Uterus (tissue), 4 donors: ENCODE data around the gene MAP2K4. TPM values are rescaled to one million over a fixed set of nuclear protein-coding genes. Genes with fewer than 3 reads are reported as not detected.

Experiments
- DNase-seq, 2 donors: peaks; one replicate each; pipeline ENCODE4 v3.0.0-alpha.2; 2019 to 2020
- H3K27ac ChIP-seq, 2 donors: fragments of 200-600 bp; sonication (generic); 1 replicate in 1 of 2; 2 replicates in 1 of 2; pipeline ENCODE4 v1.5.1; 2016 to 2018
- H3K27me3 ChIP-seq, 2 donors: fragments of 200-600 bp; sonication (generic); one replicate each; pipeline ENCODE4 v1.5.1; 2018 to 2019; ENCODE audit warnings: control low read depth in 1 of 2
- H3K36me3 ChIP-seq, 2 donors: fragments of 200-600 bp; sonication (generic); one replicate each; pipeline ENCODE4 v1.5.1; 2019; ENCODE audit warnings: control low read depth in 1 of 2
- H3K4me1 ChIP-seq, 2 donors: fragments of 200-600 bp; sonication (generic); one replicate each; pipeline ENCODE4 v1.5.1; 2018 to 2019; ENCODE audit warnings: control low read depth in 1 of 2
- H3K4me3 ChIP-seq, 2 donors: fragments of 200-600 bp; sonication (generic); 1 replicate in 1 of 2; 2 replicates in 1 of 2; pipeline ENCODE4 v1.5.1; 2018 to 2019; ENCODE audit warnings: mild to moderate bottlenecking in 1 of 2
- H3K9me3 ChIP-seq, 2 donors: fragments of 200-600 bp; sonication (generic); one replicate each; pipeline ENCODE4 v1.5.1; 2019; ENCODE audit warnings: control low read depth in 1 of 2
- POLR2A ChIP-seq, 2 donors: fragments of 450-650 bp; IDR thresholded peaks; one replicate each; pipeline ENCODE4 v1.6.1; 2016; ENCODE audit warnings: antibody characterized with exemption in 2 of 2, mild to moderate bottlenecking in 1 of 2, moderate library complexity in 1 of 2
- intact Hi-C: fragments of 100-400 bp; cut with DNase I; formaldehyde crosslinking; loops from one replicate; pipeline ENCODE4 v1.15.1; 2023; ENCODE audit warnings: low total_unique reads
- total RNA-seq, 4 donors: library from RNA; depleted of rRNA in 3 of 4; stranded (reverse); fragments of >200 nt in 3 of 4; gene quantifications; one replicate each; pipeline versions ENCODE4 v1.1.0 to v1.2.4, GENCODE V29; 2014 to 2023
- TF ChIP-seq, protein P1 (sequence below), 4 experiments: fragments of 200-600 bp in 2 of 4; fragments of 450-650 bp in 2 of 4; sonication (generic) in 2 of 4; IDR thresholded peaks; one replicate each; pipeline ENCODE4 v1.5.1; 2016 to 2019; ENCODE audit warnings: antibody characterized with exemption in 4 of 4, mild to moderate bottlenecking in 2 of 4, moderate library complexity in 1 of 4
- donor health status: DM: yes; HTN: yes; CAD: no.

The MAP2K4 gene
- total RNA-seq, 4 donors from 2014 or later, result 19.4 to 83.9 (median 65.5) TPM

DNA sequence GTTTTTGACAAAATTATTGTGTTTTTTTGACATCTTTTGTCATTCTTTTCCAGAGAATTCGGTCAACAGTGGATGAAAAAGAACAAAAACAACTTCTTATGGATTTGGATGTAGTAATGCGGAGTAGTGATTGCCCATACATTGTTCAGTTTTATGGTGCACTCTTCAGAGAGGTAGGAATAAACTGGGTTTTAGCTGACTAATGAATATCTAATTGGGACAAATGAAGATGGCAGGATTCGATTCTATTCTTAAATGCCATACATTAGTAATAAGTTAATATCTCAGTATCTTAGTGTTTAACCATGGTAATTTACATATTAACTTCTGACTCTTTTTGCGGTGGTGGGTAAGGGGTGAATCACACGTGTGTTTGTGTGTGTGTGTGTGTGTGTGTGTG, 74.8 kb downstream of the MAP2K4 start:
- no peak overlapping the region for H3K27ac ChIP-seq
- no peaks in the 10 kb centered on the region for H3K4me1 ChIP-seq
- H3K36me3 ChIP-seq, result no peaks in the 10 kb centered on the region
- no peaks in the 10 kb centered on the region for H3K9me3 ChIP-seq
- H3K4me3 ChIP-seq, result no peak overlapping the region
- TF ChIP-seq, protein P1, sequence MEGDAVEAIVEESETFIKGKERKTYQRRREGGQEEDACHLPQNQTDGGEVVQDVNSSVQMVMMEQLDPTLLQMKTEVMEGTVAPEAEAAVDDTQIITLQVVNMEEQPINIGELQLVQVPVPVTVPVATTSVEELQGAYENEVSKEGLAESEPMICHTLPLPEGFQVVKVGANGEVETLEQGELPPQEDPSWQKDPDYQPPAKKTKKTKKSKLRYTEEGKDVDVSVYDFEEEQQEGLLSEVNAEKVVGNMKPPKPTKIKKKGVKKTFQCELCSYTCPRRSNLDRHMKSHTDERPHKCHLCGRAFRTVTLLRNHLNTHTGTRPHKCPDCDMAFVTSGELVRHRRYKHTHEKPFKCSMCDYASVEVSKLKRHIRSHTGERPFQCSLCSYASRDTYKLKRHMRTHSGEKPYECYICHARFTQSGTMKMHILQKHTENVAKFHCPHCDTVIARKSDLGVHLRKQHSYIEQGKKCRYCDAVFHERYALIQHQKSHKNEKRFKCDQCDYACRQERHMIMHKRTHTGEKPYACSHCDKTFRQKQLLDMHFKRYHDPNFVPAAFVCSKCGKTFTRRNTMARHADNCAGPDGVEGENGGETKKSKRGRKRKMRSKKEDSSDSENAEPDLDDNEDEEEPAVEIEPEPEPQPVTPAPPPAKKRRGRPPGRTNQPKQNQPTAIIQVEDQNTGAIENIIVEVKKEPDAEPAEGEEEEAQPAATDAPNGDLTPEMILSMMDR (IDR thresholded peaks at IDR 0.05), result no peak
- TF ChIP-seq POLR2A (IDR thresholded peaks at IDR 0.05), result no peak
- intact Hi-C loops, result no loop called here
- H3K27me3 ChIP-seq, result no peaks in the 10 kb centered on the region
- no peak for DNase-seq

DNA sequence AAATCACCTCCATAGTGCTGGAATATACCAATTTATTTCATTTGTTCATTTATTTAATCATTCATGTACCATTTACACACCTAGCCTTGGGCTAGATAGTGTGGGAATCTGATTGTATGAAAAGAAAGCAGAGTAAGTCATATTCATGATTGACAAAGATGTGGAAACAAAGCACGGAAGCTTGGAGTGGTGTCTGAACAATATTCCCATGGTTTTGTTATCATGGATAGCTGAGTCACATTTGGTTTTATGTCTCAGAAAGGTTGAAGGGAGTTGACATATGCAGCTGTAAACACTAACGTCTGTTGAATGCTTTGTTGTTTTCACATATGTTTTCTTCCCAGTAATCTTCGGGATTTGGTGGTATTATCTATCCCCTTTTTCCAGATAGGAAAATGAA, 76.6 kb downstream of the MAP2K4 start:
- Histone ChIP-seq H3K36me3 (no peaks in the 10 kb centered on the region), H3K4me3 (no peak overlapping the region)
- intact Hi-C loops, result no loop called here

DNA sequence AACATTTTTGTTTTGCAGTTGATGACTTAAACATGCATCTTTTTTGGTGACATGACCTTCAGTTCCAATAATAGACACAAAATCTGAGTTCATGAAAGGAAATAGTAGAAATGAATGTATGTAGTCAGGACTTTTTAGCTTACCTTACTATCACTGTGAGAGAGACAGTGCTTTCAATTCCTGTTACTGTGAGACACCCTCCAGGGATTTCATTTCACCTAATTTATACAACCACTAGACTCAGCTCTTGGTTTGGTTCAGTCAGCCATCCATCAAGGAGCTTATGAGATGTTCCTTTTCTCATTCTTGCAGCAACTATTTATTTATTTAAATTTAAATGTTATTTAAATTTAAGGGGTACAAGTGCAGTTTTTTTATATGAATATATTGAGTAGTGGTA, 77.9 kb downstream of the MAP2K4 start:
- H3K4me1 ChIP-seq, result no peaks in the 10 kb centered on the region
- intact Hi-C loops, result no loop called here
- H3K4me3 ChIP-seq, result no peak overlapping the region
- no peaks in the 10 kb centered on the region for H3K27me3 ChIP-seq
- no peak for TF ChIP-seq POLR2A (IDR thresholded peaks at IDR 0.05)
- TF ChIP-seq, protein P1 (IDR thresholded peaks at IDR 0.05), result no peak
- H3K9me3 ChIP-seq, result no peaks in the 10 kb centered on the region
- no peaks in the 10 kb centered on the region for H3K36me3 ChIP-seq
- no peak overlapping the region for H3K27ac ChIP-seq
- DNase-seq, result no peak

More for the DNA sequence above, 76.6 kb downstream of the MAP2K4 start:
- Histone ChIP-seq H3K27ac (no peak overlapping the region), H3K27me3 (no peaks in the 10 kb centered on the region), H3K9me3 (no peaks in the 10 kb centered on the region), H3K4me1 (no peaks in the 10 kb centered on the region)
- DNase-seq, result no peak
- TF ChIP-seq POLR2A (IDR thresholded peaks at IDR 0.05), result no peak
- TF ChIP-seq, protein P1 (IDR thresholded peaks at IDR 0.05), result no peak

DNA sequence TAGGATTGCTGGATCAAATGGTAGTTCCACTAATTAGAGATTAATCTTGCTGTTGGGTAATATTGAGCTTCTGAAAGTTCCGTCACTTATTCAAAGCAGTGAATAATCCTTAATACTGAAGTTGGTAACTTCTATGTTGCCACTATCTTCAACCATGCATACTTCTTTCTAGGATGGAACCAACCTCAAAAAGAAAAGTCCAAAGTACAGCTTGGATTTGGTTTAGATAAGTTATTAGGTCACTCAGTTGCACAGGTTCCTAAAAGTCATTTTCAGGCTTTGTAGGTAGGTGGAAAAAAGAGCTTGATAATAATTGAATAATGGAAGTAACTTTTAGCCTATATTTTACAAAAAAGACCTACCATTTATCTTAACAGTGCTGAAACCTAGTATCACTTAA, 78.7 kb downstream of the MAP2K4 start:
- H3K27me3 ChIP-seq, result no peaks in the 10 kb centered on the region
- no peak overlapping the region for H3K4me3 ChIP-seq
- TF ChIP-seq, protein P1 (IDR thresholded peaks at IDR 0.05), result no peak
- TF ChIP-seq POLR2A (IDR thresholded peaks at IDR 0.05), result no peak
- intact Hi-C loops, result no loop called here
- no peak overlapping the region for H3K27ac ChIP-seq
- DNase-seq, result no peak
- H3K4me1 ChIP-seq, result no peaks in the 10 kb centered on the region
- H3K36me3 ChIP-seq, result no peaks in the 10 kb centered on the region
- H3K9me3 ChIP-seq, result no peaks in the 10 kb centered on the region

DNA sequence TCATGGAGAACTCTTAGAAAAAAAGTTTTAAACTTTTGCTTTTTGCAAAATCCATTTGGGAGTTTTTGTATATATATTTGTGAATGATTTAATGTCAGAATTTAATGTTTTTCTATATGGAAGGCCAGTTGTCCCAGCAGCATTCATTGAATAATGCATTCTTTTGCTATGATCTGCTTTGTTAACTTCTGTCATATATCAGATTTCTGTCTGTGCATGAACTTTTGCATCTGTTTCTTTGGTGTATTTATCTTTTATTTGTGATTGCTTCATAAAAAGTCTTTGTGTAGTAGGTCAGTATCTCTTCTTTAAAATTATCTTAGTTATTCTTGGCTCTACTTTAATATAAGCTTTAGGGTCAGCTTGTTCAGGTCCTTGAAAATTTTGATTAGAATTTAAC, 84.2 kb downstream of the MAP2K4 start:
- no peak overlapping the region for H3K27ac ChIP-seq
- no peaks in the 10 kb centered on the region for H3K27me3 ChIP-seq
- no peaks in the 10 kb centered on the region for H3K36me3 ChIP-seq
- no peak for DNase-seq
- no peaks in the 10 kb centered on the region for H3K9me3 ChIP-seq
- H3K4me3 ChIP-seq, result no peak overlapping the region
- intact Hi-C loops, result no loop called here
- no peaks in the 10 kb centered on the region for H3K4me1 ChIP-seq
- TF ChIP-seq, protein P1 (IDR thresholded peaks at IDR 0.05), result no peak
- TF ChIP-seq POLR2A (IDR thresholded peaks at IDR 0.05), result no peak
